ENCODE results near the gene PITPNM3. TPM values are rescaled to one million over a fixed set of nuclear protein-coding genes. Genes with fewer than 3 reads are reported as not detected.

The PITPNM3 gene
- total RNA-seq, 1 experiment from 2014 or later = 0.71 TPM

DNA sequence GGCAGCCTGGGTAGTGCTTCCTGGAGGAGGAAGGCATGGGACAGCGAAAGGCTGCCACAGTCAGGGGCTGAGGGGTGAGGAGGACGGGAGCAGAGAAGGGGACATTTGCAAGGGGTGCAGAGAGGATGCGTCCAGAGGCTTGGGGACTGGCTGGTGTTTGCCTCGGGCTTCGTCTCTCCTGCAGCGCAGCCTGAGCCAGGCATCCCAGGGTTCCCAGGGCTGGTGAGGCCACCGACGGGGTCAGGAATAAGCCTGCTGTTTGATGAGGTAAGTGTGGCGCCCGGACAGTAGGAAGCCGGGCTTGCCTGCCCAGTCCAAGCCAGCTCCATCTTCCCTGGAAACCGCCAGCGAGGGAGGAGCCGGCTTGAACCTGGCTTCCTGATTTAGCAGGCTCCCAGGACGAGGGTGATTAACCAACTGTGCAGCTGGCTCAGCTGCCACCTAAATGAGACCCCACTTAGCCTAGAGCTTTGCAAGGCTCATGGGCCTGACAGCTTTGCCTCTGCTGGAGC, 47.8 kb downstream of the PITPNM3 start:
- TF ChIP-seq, protein P1, sequence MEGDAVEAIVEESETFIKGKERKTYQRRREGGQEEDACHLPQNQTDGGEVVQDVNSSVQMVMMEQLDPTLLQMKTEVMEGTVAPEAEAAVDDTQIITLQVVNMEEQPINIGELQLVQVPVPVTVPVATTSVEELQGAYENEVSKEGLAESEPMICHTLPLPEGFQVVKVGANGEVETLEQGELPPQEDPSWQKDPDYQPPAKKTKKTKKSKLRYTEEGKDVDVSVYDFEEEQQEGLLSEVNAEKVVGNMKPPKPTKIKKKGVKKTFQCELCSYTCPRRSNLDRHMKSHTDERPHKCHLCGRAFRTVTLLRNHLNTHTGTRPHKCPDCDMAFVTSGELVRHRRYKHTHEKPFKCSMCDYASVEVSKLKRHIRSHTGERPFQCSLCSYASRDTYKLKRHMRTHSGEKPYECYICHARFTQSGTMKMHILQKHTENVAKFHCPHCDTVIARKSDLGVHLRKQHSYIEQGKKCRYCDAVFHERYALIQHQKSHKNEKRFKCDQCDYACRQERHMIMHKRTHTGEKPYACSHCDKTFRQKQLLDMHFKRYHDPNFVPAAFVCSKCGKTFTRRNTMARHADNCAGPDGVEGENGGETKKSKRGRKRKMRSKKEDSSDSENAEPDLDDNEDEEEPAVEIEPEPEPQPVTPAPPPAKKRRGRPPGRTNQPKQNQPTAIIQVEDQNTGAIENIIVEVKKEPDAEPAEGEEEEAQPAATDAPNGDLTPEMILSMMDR (conservative IDR thresholded peaks at IDR 0.05; ENCODE audit: low read depth, low read length) = no peak
- TF ChIP-seq EZH2 (IDR thresholded peaks at IDR 0.05; ENCODE audit: borderline replicate concordance, low read depth, low read length, poor library complexity, severe bottlenecking) = no peak
- ChIA-PET CTCF (no interaction called here), POLR2A (ENCODE audit: low non-redundant PET) (no interaction called here)
- Histone ChIP-seq H3K4me1 (ENCODE audit: insufficient read depth, low read length, poor library complexity, severe bottlenecking) (peaks cover 4% of the 10 kb centered on the region), H3K4me3 (ENCODE audit: low read depth, low read length, poor library complexity, severe bottlenecking) (no peak overlapping the region), H3K27ac (ENCODE audit: low read depth, low read length, poor library complexity, severe bottlenecking) (no peak overlapping the region), H3K36me3 (ENCODE audit: insufficient read depth, low read length, poor library complexity, severe bottlenecking) (no peaks in the 10 kb centered on the region), H3K9me3 (ENCODE audit: low read depth, low read length, poor library complexity, severe bottlenecking) (no peaks in the 10 kb centered on the region), H3K27me3 (replicated peaks; ENCODE audit: insufficient read depth, low read depth, low read length, poor library complexity) (no peaks in the 10 kb centered on the region)
- intact Hi-C loops (cut with micrococcal nuclease; ENCODE audit: unreplicated experiment) = no loop called here
- no TSS peak for BruUV-seq (replicated peaks)
- no peak for DNase-seq (ENCODE audit: low spot score)

DNA sequence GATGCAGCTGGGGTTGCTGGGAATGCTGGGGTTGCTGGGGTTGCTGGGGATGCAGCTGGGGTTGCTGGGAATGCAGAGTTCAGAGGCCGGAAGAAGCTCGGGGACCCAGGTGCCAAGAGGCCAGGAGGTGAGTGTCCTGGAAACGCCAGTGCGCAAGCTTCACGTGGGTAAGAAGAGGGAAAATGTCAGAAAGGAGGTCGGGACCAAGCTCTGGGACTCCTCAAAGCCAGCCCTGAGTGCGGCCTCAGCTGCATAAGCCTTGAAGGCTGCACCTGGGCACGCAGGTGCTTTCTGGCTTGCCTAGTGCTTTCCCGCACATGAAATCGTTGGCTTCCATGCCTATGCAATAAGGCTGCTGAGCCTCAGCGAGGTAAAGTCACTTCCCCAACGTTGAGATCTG, 48.3 kb downstream of the PITPNM3 start:
- no peak for TF ChIP-seq EZH2 (IDR thresholded peaks at IDR 0.05; ENCODE audit: borderline replicate concordance, low read depth, low read length, poor library complexity, severe bottlenecking)
- H3K4me3 ChIP-seq (ENCODE audit: low read depth, low read length, poor library complexity, severe bottlenecking) = no peak overlapping the region
- no peak overlapping the region for H3K27ac ChIP-seq (ENCODE audit: low read depth, low read length, poor library complexity, severe bottlenecking)
- no peaks in the 10 kb centered on the region for H3K36me3 ChIP-seq (ENCODE audit: insufficient read depth, low read length, poor library complexity, severe bottlenecking)
- H3K27me3 ChIP-seq (replicated peaks; ENCODE audit: insufficient read depth, low read depth, low read length, poor library complexity) = no peaks in the 10 kb centered on the region
- POLR2A ChIA-PET (ENCODE audit: low non-redundant PET) = no interaction called here
- H3K4me1 ChIP-seq (ENCODE audit: insufficient read depth, low read length, poor library complexity, severe bottlenecking) = peaks cover 4% of the 10 kb centered on the region
- H3K9me3 ChIP-seq (ENCODE audit: low read depth, low read length, poor library complexity, severe bottlenecking) = no peaks in the 10 kb centered on the region
- CTCF ChIA-PET = interaction anchor here (0.6 kb wide), 1 partner anchor 28 kb away, joined by 3 read pairs; no protein-coding TSS in a partner anchor
- BruUV-seq (replicated peaks) = no TSS peak
- DNase-seq (ENCODE audit: low spot score) = no peak
- intact Hi-C loops (cut with micrococcal nuclease; ENCODE audit: unreplicated experiment) = no loop called here

DNA sequence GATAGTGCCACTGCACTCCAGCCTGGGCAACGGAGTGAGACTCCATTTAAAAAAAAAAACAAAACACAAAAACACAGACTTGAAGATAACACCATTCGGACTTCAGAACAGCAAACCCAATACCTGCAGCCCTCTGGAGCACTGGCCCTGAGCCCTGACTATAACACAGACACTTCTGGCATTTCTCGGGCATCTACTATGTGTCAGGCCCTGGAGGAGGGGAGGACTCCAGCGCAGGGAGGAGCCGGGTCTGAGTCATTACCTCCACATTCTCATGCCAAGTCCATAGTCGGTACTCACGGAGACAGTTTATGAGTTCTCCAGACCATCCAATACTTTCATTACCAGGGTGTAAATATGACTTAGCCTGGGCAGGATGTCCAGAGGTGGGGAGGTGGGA, 48.8 kb downstream of the PITPNM3 start:
- POLR2A ChIA-PET (ENCODE audit: low non-redundant PET) = no interaction called here
- Histone ChIP-seq H3K36me3 (ENCODE audit: insufficient read depth, low read length, poor library complexity, severe bottlenecking) (no peaks in the 10 kb centered on the region), H3K4me3 (ENCODE audit: low read depth, low read length, poor library complexity, severe bottlenecking) (no peak overlapping the region), H3K4me1 (ENCODE audit: insufficient read depth, low read length, poor library complexity, severe bottlenecking) (peaks cover 4% of the 10 kb centered on the region), H3K9me3 (ENCODE audit: low read depth, low read length, poor library complexity, severe bottlenecking) (no peaks in the 10 kb centered on the region), H3K27ac (ENCODE audit: low read depth, low read length, poor library complexity, severe bottlenecking) (no peak overlapping the region), H3K27me3 (replicated peaks; ENCODE audit: insufficient read depth, low read depth, low read length, poor library complexity) (no peaks in the 10 kb centered on the region)
- no peak for DNase-seq (ENCODE audit: low spot score)
- CTCF ChIA-PET = interaction anchor here (0.6 kb wide), 1 partner anchor 28 kb away, joined by 3 read pairs; no protein-coding TSS in a partner anchor
- intact Hi-C loops (cut with micrococcal nuclease; ENCODE audit: unreplicated experiment) = no loop called here
- TF ChIP-seq, protein P1 (conservative IDR thresholded peaks at IDR 0.05; ENCODE audit: low read depth, low read length) = no peak
- TF ChIP-seq EZH2 (IDR thresholded peaks at IDR 0.05; ENCODE audit: borderline replicate concordance, low read depth, low read length, poor library complexity, severe bottlenecking) = no peak
- BruUV-seq (replicated peaks) = no TSS peak

DNA sequence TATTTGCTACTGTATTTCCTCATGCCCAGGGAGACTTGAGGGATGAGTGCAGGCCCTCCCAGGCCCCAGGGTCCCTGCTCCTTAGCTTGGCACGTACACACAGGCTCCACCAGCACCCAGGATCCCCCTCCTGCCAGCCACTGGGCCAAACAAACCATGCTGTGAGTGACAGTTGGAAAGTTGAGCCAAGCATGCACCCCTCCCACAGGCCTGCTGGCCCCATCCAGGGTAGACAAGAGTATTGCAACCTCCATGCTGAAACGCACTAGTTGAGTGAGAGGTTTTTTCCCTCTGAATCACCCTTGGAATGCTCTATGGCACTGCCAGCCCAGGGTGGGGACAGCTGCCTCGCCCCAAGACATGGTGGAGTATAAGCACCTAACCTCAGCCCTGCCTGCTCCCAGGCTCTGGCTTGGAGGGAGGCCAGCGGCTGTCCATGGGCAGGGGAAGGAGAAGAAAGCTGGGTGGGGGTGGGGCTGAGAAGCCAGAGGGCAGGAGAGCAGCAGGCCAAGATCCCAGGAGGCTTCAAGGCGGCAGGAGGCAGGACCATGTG, 49.6 kb downstream of the PITPNM3 start:
- Histone ChIP-seq H3K27me3 (replicated peaks; ENCODE audit: insufficient read depth, low read depth, low read length, poor library complexity) (no peaks in the 10 kb centered on the region), H3K4me3 (ENCODE audit: low read depth, low read length, poor library complexity, severe bottlenecking) (no peak overlapping the region), H3K27ac (ENCODE audit: low read depth, low read length, poor library complexity, severe bottlenecking) (no peak overlapping the region), H3K4me1 (ENCODE audit: insufficient read depth, low read length, poor library complexity, severe bottlenecking) (peaks cover 4% of the 10 kb centered on the region), H3K9me3 (ENCODE audit: low read depth, low read length, poor library complexity, severe bottlenecking) (no peaks in the 10 kb centered on the region), H3K36me3 (ENCODE audit: insufficient read depth, low read length, poor library complexity, severe bottlenecking) (no peaks in the 10 kb centered on the region)
- intact Hi-C loops (cut with micrococcal nuclease; ENCODE audit: unreplicated experiment) = no loop called here
- POLR2A ChIA-PET (ENCODE audit: low non-redundant PET) = no interaction called here
- CTCF ChIA-PET = interaction anchor here (0.5 kb wide), 1 partner anchor 151 kb away, joined by 3 read pairs; no protein-coding TSS in a partner anchor
- DNase-seq (ENCODE audit: low spot score) = no peak
- no peak for TF ChIP-seq EZH2 (IDR thresholded peaks at IDR 0.05; ENCODE audit: borderline replicate concordance, low read depth, low read length, poor library complexity, severe bottlenecking)
- TF ChIP-seq, protein P1 (conservative IDR thresholded peaks at IDR 0.05; ENCODE audit: low read depth, low read length) = no peak
- no TSS peak for BruUV-seq (replicated peaks)

Measured in A673 (cell line).